Ovary (tissue), 9 donors: ENCODE data around the gene ANK2. TPM values are rescaled to one million over a fixed set of nuclear protein-coding genes. Genes with fewer than 3 reads are reported as not detected.

ENCODE experiments used
- DNase-seq, 5 donors: peaks; one replicate each; pipeline ENCODE4 v3.0.0-alpha.2; 2019 to 2020
- H3K27ac ChIP-seq, 2 donors: fragments of 200-600 bp; one replicate each; pipeline versions ENCODE4 v1.5.1 to v1.8.0; 2019 to 2022
- H3K27me3 ChIP-seq: fragments of 200-600 bp; one replicate; pipeline ENCODE4 v1.8.0; 2022
- H3K36me3 ChIP-seq: fragments of 200-600 bp; sonication (generic); one replicate; pipeline ENCODE4 v1.5.1; 2019
- H3K4me1 ChIP-seq: one replicate; pipeline ENCODE4 v1.8.1; 2013; ENCODE audit warnings: mild to moderate bottlenecking, moderate library complexity; ENCODE audit not compliant: insufficient read depth
- H3K4me3 ChIP-seq: fragments of 200-600 bp; sonication (generic); one replicate; pipeline ENCODE4 v1.5.1; 2017
- H3K9me3 ChIP-seq, 2 donors: fragments of 200-600 bp in 1 of 2; sonication (generic) in 1 of 2; one replicate each; pipeline versions ENCODE4 v1.5.1 to v1.8.1; 2013 to 2019; ENCODE audit warnings: mild to moderate bottlenecking in 1 of 2, moderate library complexity in 1 of 2
- EP300 ChIP-seq: sonication (generic); formaldehyde crosslinking; IDR thresholded peaks from one replicate; pipeline ENCODE4 v1.6.1; 2017; ENCODE audit warnings: antibody characterized with exemption
- POLR2A ChIP-seq: fragments of 450-650 bp; IDR thresholded peaks from one replicate; pipeline ENCODE4 v1.6.1; 2017; ENCODE audit warnings: antibody characterized with exemption, mild to moderate bottlenecking, moderate library complexity
- WGBS, 3 donors: extraction: QIAGEN DNeasy Blood & Tissue Kit in 1 of 3; methylation state at CpG; one replicate each; pipeline versions ENCODE4 v1.1.5 to v1.1.7; 2013 to 2017; 5-methylcytosine and 5-hydroxymethylcytosine counted together
- intact Hi-C, 4 donors: fragments of 100-400 bp; cut with DNase I; formaldehyde crosslinking; loops; one replicate each; pipeline versions ENCODE4 v1.11.0 to v1.15.1; 2022 to 2023
- polyA plus RNA-seq, 2 donors: library from polyadenylated mRNA; stranded (reverse); fragments of 200-250 nt in 1 of 2; fragments of 350-450 nt in 1 of 2; fragmentation: Illumina TruSeq in 1 of 2; extraction: RNeasy Lipid Tissue Mini Kit (QIAGEN cat#74804) in 1 of 2; gene quantifications; one replicate each; pipeline ENCODE4 v1.2.3, GENCODE V29; 2013 to 2014
- total RNA-seq, 7 donors: library from RNA; depleted of rRNA in 2 of 7; stranded (reverse); fragments of >200 nt in 2 of 7; fragmentation: NEBNext Ultra II Directional in 3 of 7; extraction: Animal tissue kit (Norgen Biotek cat#: 25700) in 3 of 7; gene quantifications; one replicate each; pipeline versions ENCODE4 v1.1.0 to v1.2.4, GENCODE V29; 2016 to 2023
- TF ChIP-seq, protein P1 (sequence below), 3 donors: fragments of 450-650 bp in 2 of 3; fragments of 200-600 bp in 1 of 3; IDR thresholded peaks; one replicate each; pipeline versions ENCODE4 v1.5.1 to v1.8.0; 2016 to 2022; ENCODE audit warnings: antibody characterized with exemption in 3 of 3, mild to moderate bottlenecking in 1 of 3
- donor health status: DM: no; HTN: no; CAD: no; lungs with moderate emphysema.
- donor health status: DM: no; HTN: no; CAD: no.
- donor health status: Bipolar disorder and iron deficiency.
- donor health status: DM: yes; HTN: yes; CAD: no.
- donor health status: DM: no; HTN: no; CAD: no.
- donor health status: DM: yes; HTN: yes; CAD: no.

ANK2 gene
- total and polyA plus RNA-seq, 9 donors: 26.4 to 120 (median 66.9) TPM

DNA sequence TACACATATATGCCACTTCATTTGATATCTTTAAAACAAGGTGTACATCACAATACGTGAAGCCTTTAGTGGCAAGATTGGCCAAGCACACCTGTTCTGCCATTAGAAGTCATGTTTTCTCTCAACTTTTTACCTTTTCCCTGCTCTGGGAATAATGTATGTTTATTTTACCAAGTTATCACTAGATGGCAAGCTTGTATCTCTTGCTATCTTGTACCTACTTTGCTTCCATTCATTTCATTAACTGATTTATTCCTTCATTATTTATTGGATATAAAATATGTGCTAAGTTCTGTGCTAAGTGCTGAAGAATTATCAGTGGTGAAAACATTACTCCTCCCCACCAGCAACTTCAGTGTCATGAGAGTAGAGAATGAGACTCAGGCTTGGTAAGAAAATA is 245.5 kb downstream of the ANK2 start:
- Histone ChIP-seq H3K36me3 (no peaks in the 10 kb centered on the region), H3K9me3 (no peaks in the 10 kb centered on the region), H3K27ac (no peak overlapping the region), H3K4me1 (peaks cover 5% of the 10 kb centered on the region), H3K27me3 (no peaks in the 10 kb centered on the region), H3K4me3 (no peak overlapping the region)
- no peak for TF ChIP-seq POLR2A
- TF ChIP-seq, protein P1, sequence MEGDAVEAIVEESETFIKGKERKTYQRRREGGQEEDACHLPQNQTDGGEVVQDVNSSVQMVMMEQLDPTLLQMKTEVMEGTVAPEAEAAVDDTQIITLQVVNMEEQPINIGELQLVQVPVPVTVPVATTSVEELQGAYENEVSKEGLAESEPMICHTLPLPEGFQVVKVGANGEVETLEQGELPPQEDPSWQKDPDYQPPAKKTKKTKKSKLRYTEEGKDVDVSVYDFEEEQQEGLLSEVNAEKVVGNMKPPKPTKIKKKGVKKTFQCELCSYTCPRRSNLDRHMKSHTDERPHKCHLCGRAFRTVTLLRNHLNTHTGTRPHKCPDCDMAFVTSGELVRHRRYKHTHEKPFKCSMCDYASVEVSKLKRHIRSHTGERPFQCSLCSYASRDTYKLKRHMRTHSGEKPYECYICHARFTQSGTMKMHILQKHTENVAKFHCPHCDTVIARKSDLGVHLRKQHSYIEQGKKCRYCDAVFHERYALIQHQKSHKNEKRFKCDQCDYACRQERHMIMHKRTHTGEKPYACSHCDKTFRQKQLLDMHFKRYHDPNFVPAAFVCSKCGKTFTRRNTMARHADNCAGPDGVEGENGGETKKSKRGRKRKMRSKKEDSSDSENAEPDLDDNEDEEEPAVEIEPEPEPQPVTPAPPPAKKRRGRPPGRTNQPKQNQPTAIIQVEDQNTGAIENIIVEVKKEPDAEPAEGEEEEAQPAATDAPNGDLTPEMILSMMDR (IDR thresholded peaks at IDR 0.05): no peak
- no peak for TF ChIP-seq EP300
- DNase-seq: no peak
- intact Hi-C loops: no loop called here
- WGBS, 3 donors: 87 to 98% (median 91%) methylated on average over 1 of the region's 1 CpG

DNA sequence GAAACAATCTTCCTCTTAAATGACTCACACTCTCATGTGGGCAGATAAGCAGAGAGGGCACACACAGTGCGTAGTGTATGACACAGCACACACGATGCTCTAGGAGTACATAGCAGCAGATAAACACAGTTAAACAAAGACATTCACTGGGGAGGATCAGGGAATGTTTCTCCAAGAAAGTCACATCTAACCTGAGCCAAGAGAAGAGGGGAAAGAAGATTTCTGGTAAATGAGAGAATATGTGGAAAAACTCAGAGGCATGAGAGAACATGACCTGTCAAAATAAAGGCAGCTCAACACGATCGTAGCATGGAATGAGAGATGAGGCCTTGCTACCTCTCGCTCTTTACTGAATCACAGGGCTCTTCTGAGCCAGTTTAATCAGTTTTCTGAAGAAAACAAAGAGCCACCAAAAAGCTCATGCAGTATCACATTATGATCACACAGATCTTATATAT is 251.0 kb downstream of the ANK2 start:
- Histone ChIP-seq H3K9me3 (no peaks in the 10 kb centered on the region), H3K36me3 (no peaks in the 10 kb centered on the region), H3K4me1 (no peaks in the 10 kb centered on the region), H3K4me3 (no peak overlapping the region), H3K27me3 (no peaks in the 10 kb centered on the region), H3K27ac (peak overlapping the region in 1 of 2 donors; percentile 9)
- peak in 1 of 5 donors; percentile 43 for DNase-seq
- TF ChIP-seq EP300: peak; percentile 60
- TF ChIP-seq, protein P1 (IDR thresholded peaks at IDR 0.05): no peak
- WGBS, 3 donors: 25 to 52% (median 35%) methylated on average over 5 of the region's 5 CpGs
- intact Hi-C loops: no loop called here

GRCh38 chr4:113302051-113302450 is 252.6 kb downstream of the ANK2 start:
- TF ChIP-seq EP300 (no peak), POLR2A (no peak)
- TF ChIP-seq, protein P1 (IDR thresholded peaks at IDR 0.05): no peak
- intact Hi-C loops: no loop called here
- H3K27ac ChIP-seq: no peak overlapping the region
- H3K4me3 ChIP-seq: no peak overlapping the region
- no peaks in the 10 kb centered on the region for H3K36me3 ChIP-seq
- no peaks in the 10 kb centered on the region for H3K4me1 ChIP-seq
- H3K27me3 ChIP-seq: no peaks in the 10 kb centered on the region
- DNase-seq: no peak
- H3K9me3 ChIP-seq: no peaks in the 10 kb centered on the region
- 58 to 81% (median 66%) methylated on average over 1 of the region's 1 CpG for WGBS, 3 donors

DNA sequence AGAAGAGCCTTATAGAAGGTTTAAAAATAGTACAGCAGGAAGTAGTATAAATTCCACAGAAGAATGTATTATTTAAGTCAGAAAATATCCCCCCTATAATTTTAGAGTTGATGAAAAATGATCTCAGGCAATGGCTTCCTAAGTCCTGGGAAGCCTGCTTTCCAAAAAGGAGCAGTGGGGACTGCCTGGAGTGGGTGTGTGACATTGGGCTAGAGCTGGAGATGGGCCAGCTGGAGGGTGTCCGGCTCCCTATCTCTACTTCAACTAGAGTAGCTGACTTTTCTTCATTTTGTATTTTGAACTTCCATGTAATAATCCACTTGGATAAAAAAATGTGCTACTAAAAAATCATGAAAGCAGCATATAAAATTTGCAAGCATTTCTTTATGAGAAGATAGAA is 253.9 kb downstream of the ANK2 start:
- DNase-seq: no peak
- no peaks in the 10 kb centered on the region for H3K36me3 ChIP-seq
- 67 to 77% (median 70%) methylated on average over 1 of the region's 1 CpG for WGBS, 3 donors
- no peaks in the 10 kb centered on the region for H3K27me3 ChIP-seq
- H3K27ac ChIP-seq: no peak overlapping the region
- H3K4me3 ChIP-seq: no peak overlapping the region
- no peaks in the 10 kb centered on the region for H3K9me3 ChIP-seq
- H3K4me1 ChIP-seq: no peaks in the 10 kb centered on the region
- TF ChIP-seq, protein P1 (IDR thresholded peaks at IDR 0.05): no peak
- TF ChIP-seq EP300 (no peak), POLR2A (no peak)
- intact Hi-C loops: no loop called here
